ENCODE measurements around the gene BRI3. TPM values are rescaled to one million over a fixed set of nuclear protein-coding genes. Genes with fewer than 3 reads are reported as not detected.

Gene BRI3
- 10 to 100 TPM; 57.0 to 59.3 TPM for total RNA-seq

- ChIA-PET CTCF (no interaction called here), POLR2A (interaction anchor here (0.7 kb wide), 1 partner anchor 29 kb away, joined by 3 read pairs; no protein-coding TSS in a partner anchor)
Observed at GRCh38 chr7:98280791-98281756, at the start of gene BRI3. TSS of gene BRI3 (plus strand) at chr7:98281686. CDS start at chr7:98281796, 110 bp downstream.

GRCh38 chr7:98232263-98232585 is 49.3 kb upstream of the BRI3 start:
- ChIA-PET POLR2A (no interaction called here), CTCF (no interaction called here)

GRCh38 chr7:98232799-98233198 is 48.7 kb upstream of the BRI3 start:
- ChIA-PET POLR2A (no interaction called here), CTCF (no interaction called here)

- CTCF ChIA-PET, result no interaction called here
- POLR2A ChIA-PET, result no interaction called here
Observed at GRCh38 chr7:98233219-98234070, 48.0 kb upstream of the BRI3 start.

GRCh38 chr7:98234429-98235147 is 46.9 kb upstream of the BRI3 start:
- ChIA-PET CTCF (no interaction called here), POLR2A (no interaction called here)

GRCh38 chr7:98235901-98236300 is 45.6 kb upstream of the BRI3 start:
- CTCF ChIA-PET, result no interaction called here
- POLR2A ChIA-PET, result no interaction called here

GRCh38 chr7:98236355-98237185 is 44.9 kb upstream of the BRI3 start:
- CTCF ChIA-PET, result no interaction called here
- POLR2A ChIA-PET, result no interaction called here

- CTCF ChIA-PET, result no interaction called here
Observed at GRCh38 chr7:98238076-98238475, 43.4 kb upstream of the BRI3 start.

GRCh38 chr7:98238976-98239375 is 42.5 kb upstream of the BRI3 start:
- CTCF ChIA-PET, result no interaction called here
- POLR2A ChIA-PET, result interaction anchor here (0.6 kb wide), 1 partner anchor 131 kb away, joined by 3 read pairs; no protein-coding TSS in a partner anchor

More at GRCh38 chr7:98238076-98238475, 43.4 kb upstream of the BRI3 start:
- POLR2A ChIA-PET, result no interaction called here

GRCh38 chr7:98240961-98241673 is 40.4 kb upstream of the BRI3 start:
- ChIA-PET CTCF (no interaction called here), POLR2A (no interaction called here)

GRCh38 chr7:98241674-98242241 is 39.7 kb upstream of the BRI3 start:
- POLR2A ChIA-PET, result interaction anchor here (0.8 kb wide), 1 partner anchor 8 kb away, joined by 3 read pairs; no protein-coding TSS in a partner anchor
- CTCF ChIA-PET, result no interaction called here

GRCh38 chr7:98242342-98242741 is 39.1 kb upstream of the BRI3 start:
- CTCF ChIA-PET, result no interaction called here
- POLR2A ChIA-PET, result interaction anchor here (0.8 kb wide), 1 partner anchor 8 kb away, joined by 3 read pairs; no protein-coding TSS in a partner anchor

- CTCF ChIA-PET, result interaction anchor here (1.1 kb wide), 1 partner anchor 76 kb away, joined by 3 read pairs; no protein-coding TSS in a partner anchor
- POLR2A ChIA-PET, result no interaction called here
Observed at GRCh38 chr7:98242934-98243333, 38.6 kb upstream of the BRI3 start.

GRCh38 chr7:98244871-98245270 is 36.6 kb upstream of the BRI3 start:
- POLR2A ChIA-PET, result no interaction called here
- CTCF ChIA-PET, result interaction anchor here (1.1 kb wide), 1 partner anchor 35 kb away, joined by 4 read pairs; no protein-coding TSS in a partner anchor

- POLR2A ChIA-PET, result no interaction called here
- CTCF ChIA-PET, result no interaction called here
Observed at GRCh38 chr7:98248156-98248555, 33.3 kb upstream of the BRI3 start.

- CTCF ChIA-PET, result no interaction called here
- POLR2A ChIA-PET, result no interaction called here
Observed at GRCh38 chr7:98249106-98249505, 32.4 kb upstream of the BRI3 start.

GRCh38 chr7:98250789-98251188 is 30.7 kb upstream of the BRI3 start:
- ChIA-PET POLR2A (interaction anchor here (0.6 to 1.2 kb wide), 3 partner anchors 9 to 280 kb away, joined by 3 read pairs; no protein-coding TSS in a partner anchor), CTCF (interaction anchor here (0.7 to 1.4 kb wide), 4 partner anchors 71 to 230 kb away, joined by 3 to 5 read pairs (median 3); no protein-coding TSS in a partner anchor)

- ChIA-PET CTCF (interaction anchor here (1.0 to 1.4 kb wide), 3 partner anchors 83 to 230 kb away, joined by 3 to 5 read pairs (median 3); no protein-coding TSS in a partner anchor), POLR2A (interaction anchor here (0.6 to 1.6 kb wide), 2 partner anchors 15 to 49 kb away, joined by 3 to 4 read pairs; no protein-coding TSS in a partner anchor)
Observed at GRCh38 chr7:98251231-98251600, 30.3 kb upstream of the BRI3 start.

Measured in activated CD8-positive, alpha-beta memory T cell treated with anti-CD3 and anti-CD28 coated beads for 36 hours (primary cell).